Activated CD4-positive, alpha-beta T cell treated with anti-CD3 and anti-CD28 coated beads for 24 hours (primary cell): ENCODE results near the gene TLK1.

ENCODE experiments used
- DNase-seq, 2 donors: peaks; one replicate each; pipeline ENCODE4 v3.0.0-alpha.2; 2020; ENCODE audit warnings: low read depth in 2 of 2

TLK1 gene

DNA sequence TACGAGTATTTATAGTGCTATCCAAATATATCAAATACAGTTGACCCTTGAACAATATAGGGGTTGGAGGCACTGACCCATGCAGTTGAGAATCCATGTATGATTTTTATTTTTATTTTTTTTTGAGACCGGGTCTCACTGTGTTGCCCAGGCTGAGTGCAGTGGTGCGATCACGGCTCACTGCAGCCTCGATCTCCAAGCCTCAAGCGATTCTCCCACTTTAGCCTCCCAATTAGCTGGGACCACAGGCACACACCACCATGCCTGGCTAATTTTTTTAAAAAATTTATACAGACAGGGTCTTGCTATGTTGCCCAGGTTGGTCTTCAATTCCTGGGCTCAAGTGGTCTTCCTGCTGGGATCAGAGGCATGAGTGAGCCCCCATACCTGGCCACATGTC lies 161.0 kb downstream of the TLK1 start:
- no peak for DNase-seq

DNA sequence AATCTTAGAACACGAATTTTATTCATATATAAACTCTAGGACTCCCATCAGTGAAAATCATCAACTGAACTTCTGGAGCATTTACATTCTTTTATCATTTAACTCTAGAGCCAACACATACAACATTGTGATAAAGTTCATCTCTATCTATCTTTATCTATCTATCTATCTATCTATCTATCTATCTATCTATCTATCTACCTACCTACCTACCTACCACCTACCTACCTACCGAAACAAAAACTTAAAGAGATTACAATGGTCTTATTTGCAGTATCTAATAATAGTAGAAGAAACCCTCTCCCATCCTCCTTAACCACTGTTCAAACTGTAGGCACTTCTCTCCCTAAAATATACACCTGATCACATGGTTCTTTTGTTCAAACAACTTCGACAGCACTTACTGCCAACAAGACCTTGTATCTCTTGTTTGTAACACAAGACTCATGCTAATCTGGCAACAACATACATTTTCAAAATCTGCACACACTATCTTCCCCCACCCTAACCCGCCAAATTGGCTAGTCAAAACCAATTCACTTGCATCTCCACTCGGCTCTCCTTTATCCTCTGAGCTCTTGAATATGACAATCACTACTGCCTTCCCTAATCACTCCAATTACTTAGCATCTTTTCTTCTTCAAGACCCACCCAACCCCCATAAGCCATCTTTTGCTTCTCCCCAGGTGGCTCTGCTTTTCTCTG lies 162.6 kb downstream of the TLK1 start:
- DNase-seq = no peak

DNA sequence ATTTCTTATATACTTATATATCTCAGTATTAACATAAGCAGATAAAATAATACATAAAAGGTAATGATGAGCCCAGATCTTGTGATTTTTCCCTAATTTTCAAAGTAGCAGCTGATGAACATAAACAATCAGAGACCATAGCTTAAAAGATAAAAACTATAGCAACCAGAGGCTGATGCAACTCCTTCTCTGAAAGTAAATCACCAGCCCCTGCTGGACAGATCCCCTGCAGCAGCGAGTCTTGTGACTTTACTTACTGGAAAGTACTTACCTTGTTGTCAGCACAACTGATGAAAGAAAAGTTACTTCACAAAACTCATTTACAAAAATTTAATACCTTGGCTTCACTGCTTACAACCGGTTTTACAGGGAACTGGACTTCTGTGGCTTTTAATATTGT lies 164.4 kb downstream of the TLK1 start:
- no peak for DNase-seq

DNA sequence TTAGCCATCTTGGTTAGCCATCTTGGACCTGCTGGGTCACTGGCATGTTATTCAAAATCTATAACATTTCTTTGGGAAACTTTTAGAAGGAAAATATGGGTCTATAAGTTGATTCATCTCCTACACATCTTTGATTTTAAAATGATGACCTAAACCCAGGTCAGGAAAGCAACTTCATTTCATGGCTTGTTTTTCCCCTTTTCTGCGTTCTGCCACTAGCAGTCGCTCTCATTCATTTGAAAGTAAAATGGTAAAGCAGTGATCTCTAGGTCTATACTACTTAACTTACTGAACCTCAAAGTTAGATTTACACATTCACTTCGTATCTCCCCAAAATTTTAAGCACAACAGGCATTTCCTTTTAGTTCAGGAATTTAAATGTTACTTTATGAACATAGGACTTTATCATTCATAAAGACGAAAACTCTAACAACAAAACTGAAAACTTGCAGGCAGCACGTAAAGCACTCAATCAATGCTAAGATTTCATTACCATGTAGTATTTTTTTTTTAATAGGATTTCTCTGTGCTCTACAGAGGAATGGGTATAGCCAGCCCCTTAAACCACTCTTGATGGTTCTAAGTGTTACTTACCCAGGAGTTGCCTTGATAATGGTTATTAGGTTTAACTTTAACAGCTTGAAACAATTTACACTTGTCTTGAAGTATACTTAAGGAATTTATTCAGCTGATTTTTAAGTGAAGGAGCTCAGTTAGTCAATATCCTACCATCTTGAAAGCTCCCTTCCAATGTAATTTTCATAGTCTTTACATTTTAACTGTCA lies 169.1 kb downstream of the TLK1 start:
- no peak for DNase-seq

DNA sequence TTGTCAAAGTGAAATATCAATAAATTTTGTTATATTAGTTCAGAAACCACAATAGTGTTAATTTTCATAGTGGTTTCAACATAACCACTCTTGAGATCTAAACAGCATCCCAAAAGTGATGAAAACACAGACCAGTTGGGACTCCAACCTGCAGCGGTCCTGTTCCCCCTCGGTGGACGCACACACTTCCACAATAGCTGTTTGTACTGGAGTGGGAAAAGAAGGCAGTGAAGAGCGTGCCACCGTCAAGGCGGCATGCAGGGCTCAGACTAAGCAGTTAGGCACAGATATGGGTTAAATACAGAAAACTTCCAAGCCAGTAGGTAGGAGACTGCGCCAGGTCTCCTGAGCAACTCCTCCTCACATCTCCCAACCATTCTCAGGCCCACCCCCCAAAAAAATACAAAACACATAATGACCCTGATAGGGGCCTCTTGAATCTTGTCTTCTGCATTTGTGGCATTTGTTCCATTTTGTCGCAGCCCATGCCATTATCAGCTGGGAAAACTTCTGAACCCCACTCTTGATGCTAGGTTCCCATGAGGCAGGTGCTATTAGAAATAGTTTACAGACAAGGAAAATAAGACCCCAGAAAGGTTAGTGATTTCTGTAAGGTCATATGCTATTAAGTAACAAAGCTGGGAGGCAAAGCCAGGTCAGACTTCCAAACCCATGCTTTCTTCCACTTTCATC lies 174.0 kb downstream of the TLK1 start:
- DNase-seq = no peak

DNA sequence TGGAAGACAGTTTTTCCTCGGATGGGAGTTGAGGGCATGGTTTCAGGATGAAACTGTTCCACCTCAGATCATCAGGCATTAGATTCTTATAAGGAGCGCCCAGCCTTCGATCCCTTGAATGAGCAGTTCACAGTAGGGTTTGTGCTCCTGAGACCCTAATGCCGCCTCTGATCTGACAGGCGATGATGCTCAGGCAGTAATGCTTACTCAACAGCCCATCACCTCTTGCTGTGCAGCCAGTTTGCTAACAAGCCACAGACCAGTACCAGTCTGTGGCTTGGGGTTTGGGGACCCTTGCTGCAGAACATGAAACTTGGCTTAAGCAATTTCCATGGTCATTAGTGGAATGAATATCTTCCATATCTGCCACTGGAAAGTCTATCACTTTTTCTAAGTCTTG lies 175.3 kb downstream of the TLK1 start:
- no peak for DNase-seq

DNA sequence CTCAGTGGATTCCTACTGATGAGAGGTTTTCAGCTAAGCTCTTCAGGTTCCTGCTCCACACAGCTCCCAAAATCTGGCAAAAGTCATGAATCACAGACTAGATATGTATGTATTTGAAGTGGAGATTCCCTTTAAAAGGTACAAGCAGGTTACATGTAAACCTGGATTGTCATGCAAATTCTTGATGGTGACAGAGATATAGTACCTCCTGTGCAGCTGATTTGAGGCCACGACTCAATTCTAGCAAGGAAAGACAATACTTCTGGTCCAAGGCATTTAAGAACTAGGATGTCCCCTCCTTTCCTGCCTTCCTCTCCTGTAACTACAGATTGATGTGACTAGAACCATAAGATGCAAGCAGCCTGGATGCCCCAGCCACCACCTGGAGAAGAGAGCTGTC lies 176.6 kb downstream of the TLK1 start:
- no peak for DNase-seq

DNA sequence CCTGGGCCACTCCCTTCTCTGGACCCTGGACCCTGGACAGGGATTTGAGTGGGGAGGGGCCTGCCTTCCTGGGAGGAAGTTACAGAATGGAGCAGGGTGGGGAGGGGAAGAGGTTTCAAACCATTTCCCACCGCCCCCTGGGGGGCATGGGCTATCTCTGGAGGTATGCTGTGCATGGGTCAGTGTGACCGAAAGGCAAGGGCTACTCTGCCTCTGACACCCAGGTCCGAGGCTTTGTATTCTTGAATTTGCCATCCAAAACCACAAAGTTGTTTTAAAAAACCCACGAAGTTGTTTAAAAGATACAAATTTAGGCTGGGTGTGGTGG lies 184.8 kb downstream of the TLK1 start:
- DNase-seq = no peak

DNA sequence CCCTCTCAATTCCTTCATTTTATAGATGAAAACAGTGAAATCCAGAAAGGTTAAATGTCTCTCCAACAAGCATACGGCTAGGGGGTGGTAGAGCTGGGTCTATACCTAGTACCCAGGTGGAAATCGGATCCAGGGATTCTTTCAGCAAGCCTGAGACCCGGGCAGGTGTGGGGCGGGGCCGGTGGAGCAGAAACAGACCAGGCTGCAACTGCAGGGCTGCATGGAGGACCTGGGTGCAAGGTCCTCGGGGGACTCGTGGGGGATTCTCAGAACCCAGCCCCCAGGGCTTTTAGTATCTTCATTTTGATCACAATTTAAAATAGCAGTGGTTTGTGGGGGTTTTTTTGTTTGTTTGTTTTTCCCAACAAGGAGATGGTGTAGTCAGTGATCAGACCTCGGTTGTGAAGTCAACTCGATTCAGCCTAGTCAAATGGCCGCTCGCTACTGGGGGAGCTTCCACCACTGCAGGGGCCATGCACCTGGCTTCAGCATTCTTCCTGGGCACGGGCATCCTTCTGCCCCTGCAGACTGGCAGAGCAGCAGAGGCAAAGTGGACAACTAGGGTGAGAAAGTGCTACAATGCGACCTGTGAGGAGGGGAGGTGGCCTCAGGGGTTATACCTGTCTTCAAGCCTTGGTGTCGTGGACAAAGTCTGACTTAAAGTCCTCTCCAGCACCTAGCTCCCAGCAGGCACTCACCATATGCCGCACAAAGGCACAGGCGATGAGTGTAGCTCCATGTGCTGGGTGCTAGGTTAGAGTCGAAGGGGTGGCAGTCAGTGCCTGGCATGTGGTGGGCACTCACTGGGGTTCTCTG lies 185.4 kb downstream of the TLK1 start:
- DNase-seq = no peak

DNA sequence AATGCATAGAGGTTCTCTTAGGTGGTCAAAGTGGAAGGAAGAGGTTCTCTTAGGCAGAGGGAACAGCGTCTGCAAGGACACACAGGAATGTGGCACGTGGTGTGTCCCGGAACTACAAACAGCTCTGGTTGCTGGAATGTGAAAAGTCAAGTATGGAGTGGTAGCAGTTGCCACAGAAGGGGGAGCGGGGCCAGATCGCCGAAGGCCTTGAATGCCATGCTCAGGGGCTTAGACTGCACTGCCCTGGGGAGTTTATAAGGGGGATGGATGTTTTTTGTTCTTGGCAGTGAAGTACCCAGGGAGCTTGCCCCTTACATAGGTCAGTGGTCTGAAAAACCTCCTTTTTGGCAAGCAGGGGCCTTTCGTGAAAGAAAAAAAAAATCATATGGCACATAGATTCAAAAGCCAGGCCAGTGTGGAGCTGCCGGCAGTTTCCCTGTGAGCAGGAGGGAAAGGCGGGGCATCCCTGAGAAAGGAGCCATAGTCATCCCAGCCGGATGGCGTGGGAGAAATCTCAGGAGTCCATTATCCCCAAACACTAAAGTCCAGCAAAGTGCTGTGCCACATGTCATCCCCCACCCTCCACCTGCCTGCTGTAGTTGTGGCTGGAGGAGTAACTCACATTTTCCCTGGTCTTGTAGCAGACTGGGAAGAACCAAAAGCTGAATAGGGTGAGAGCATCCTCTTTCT lies 186.2 kb downstream of the TLK1 start:
- DNase-seq = no peak

DNA sequence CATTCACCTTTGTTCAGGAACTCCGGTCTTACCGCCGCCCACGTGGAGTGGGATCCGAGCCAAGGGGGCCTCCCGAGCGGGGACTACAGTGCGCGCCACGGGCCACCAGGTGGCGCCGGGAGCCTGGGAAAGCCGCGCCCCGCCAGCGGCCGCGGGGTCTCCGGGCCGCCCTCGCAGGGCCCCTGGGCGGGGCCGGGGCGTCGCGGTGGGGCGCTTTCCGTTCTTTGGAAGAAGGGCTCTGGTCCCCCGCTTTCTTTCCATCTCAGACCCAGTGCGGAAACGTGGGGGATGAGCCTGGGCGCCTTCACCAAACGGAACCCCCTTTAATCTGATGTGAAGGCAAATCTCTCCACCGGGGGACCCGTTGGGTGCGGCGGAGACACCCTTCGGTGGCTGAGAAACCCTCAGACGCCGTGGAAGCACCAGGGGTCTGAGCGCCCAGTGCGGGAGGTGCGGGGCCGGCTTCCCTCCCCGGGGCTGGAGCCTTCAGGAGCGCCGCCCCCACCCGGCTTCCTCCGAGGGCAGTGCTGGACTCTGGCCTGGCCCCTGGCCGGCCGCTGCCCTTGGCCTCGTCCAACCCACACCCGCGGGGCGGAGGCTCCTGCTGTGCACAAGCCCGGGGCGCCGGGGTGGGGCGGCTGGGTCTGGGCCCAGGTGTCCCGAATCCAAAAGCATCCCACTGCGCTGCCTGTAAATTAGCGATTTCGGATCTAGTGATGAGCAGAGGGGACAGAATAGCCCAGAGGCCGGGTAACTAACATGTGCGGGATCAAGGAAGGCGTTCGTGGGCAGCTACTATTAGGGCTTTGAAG lies 187.0 kb downstream of the TLK1 start:
- peak; percentile 80 to 88 for DNase-seq

DNA sequence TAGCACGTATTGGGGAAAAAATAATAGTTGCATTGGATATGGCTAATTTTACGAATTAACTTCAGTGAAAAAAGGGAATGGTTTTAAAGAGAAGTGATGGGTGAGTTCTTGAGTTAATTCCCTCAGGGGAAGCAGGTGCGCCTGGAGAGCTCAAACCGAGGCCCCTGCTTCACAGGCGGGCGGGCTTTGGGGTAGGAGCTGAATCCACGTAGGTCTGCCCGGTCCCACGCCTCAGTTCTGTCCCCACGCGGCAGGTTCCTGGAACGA lies 187.5 kb downstream of the TLK1 start:
- DNase-seq = no peak

DNA sequence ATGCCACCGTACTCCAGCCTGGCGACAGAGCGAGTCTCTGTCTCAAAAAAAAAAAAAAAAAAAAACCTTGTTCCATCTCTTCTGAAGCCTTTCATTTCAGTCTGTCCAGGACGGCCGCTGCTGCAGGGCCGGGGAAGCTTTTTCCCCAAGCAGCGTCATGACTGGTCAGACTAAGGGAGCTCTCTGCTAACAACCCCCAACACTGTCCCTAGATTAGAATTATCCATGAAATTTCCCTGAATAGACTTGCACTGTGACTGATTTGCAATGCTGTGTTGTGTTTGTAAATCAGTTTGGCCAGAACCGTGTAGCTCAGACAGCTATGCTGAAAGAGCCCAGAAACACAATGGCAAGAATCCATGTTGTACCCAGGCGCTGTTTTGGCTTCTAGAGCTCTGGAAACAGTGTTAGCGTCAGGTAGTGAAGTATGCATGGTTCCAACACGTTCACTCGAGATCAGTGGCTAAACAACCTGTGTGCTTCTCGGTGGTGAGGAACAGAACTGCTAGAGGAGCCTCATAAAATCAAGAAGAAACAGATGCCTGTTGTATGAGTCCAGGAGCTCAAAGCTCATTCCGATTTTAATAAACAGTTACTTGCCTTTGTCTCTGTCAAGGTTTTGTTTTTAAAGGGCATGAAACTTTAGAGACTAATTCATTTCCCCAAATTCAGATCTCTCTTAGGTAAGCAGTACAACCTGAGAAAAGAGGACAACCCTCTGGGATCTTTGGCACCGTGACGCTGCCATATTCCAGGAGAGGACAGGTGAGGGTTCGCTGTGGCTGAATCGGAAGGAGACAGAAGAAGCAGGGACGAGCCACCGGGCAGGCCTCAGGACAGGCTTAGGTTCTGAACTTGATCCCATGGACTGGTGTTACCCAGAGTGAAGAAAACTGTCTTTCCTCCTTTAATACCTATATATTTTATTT lies 188.1 kb downstream of the TLK1 start:
- DNase-seq = no peak

DNA sequence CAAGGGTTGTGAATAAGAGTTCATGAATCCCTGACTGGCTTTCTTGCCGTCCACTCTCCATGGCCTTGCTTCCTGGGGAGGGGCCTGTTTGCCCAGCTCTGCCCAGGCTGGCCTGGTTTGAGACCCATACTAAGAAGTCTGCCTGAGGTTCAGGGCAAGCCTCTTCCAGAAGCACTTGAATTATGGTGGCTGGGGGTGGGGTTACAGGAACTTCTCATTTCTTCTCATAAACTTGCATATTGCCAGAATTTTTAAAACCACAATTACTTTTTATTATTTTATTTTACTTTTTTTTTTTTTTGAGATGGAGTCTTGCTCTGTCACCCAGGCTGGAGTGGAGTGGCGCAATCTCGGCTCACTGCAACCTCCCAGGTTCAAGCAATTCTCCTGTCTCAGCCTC lies 189.6 kb downstream of the TLK1 start:
- no peak for DNase-seq

DNA sequence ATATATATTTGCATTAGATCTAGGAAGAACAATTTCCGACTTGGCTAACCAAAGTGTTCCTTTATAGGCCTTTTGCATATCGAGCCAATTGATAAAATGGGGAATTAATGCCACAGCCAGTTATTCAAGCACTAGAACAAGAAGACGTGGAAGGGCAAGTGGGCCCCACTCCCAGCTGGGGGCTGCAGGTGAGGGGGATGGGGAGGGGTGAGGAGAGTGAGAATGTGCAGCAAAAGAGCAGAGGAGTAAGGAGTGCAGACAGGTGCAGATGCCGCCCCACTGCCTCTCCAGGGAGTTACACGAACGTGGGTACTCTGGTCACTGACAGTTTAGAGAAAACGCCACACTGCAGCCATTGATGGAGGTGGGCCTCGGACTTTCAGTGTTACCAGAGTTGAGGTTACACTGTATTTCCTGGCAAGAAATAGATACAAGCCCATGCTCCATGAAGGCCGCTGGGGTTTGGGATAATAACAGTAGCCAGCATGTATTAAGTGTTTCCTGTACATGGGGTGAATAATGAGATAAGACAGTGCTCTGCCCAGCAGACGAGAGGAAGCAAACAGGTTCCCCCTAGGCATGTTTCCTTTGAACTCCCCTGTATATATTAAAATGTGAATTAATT lies 190.7 kb downstream of the TLK1 start:
- DNase-seq = no peak

DNA sequence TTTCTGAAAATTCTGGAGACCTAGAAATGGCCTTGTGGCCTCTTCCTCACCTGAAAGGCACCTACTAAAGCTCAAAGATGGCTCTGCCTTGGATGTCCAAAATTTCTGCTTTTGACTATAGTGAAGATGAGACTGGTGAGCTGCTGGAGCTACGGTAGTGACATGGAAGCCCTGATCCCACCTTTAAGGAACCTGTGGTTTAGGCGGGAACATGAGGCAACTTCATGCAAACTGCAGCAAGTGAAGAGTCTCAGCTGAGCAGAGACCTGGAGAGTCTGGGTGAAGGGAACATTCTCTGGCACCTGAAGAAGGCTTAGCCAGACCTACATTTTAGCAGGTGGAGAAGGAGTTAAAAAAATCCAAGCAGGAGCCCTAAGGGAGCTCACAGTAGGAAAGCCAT lies 191.7 kb downstream of the TLK1 start:
- no peak for DNase-seq

DNA sequence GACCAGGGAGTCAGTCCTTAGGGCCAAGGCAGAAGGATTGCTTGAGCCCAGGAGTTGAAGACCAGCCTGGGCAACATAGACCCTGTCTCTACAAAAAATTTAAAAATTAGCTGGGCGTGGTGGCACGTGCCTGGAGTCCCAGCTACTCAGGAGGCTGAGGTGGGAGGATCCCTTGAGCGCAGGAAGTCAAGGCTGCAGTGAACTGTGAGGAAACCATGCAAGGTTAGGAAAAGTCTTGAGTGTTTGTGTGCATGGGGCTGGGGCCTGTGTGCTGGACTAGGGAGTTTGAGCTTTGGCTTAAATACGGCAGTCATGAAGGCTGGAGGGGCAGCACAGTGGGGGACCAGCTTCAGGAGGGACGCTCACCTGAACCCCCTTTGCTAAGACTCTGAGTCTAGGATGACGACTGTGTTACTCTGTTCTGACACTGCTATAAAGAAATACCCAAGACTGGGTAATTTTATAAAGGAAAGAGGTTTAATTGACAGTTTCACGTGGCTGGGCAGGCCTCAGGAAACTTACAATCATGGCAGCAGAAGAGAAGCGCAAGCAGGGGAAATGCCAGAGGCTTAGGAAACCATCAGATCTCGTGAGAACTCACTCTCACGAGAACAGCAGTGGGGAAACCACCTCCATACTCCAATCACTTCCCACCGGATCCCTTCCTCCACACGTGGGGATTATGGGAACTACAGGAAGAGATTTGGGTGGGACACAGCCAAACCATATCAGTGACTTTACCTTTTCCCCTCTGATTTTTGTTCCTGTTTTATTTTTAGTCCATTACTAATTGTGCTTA lies 192.3 kb downstream of the TLK1 start:
- DNase-seq = no peak

DNA sequence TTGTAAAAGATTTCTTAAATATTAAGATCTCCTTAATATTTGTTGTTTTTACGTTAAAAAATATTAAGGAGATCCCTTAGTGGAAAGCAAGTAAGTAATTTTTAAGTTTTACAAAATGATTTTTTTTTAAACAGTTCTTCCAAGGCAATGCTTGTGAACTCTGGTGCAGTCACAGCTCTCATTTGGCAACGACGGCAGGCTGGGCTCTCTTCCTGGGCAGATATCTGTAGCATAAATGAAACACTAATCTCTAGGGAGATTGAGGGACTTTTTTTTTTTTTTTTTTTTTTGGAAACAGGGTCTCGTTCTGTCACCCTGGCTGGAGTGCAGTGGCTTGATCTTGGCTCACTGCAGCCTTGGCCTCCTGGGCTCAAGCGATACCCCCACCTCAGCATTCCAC lies 193.1 kb downstream of the TLK1 start:
- DNase-seq = no peak
